PC-3 (cell line): ENCODE measurements around the gene TMEM87B. TPM values are rescaled to one million over a fixed set of nuclear protein-coding genes. Genes with fewer than 3 reads are reported as not detected.

Source experiments
- ATAC-seq: fragments of 200-7000 bp; cut with Tn5 transposase; 2 replicates; pipeline ENCODE4 v1.9.1; 2020; ENCODE audit warnings: mild to moderate bottlenecking, moderate library complexity
- BruUV-seq: library from RNA; stranded (reverse); fragments of 400-500 nt; replicated peaks from 2 replicates; lab custom pipeline; 2021; lab: Mats Ljungman, UMichigan
- CTCF ChIA-PET: fragments of 300-600 bp; sonication (Branson Sonifier 250); formaldehyde crosslinking; loops from one replicate; lab custom pipeline; 2022; ENCODE audit warnings: antibody characterized with exemption; lab: Charles Lee
- POLR2A ChIA-PET: fragments of 300-600 bp; sonication (Branson Sonifier 250); formaldehyde crosslinking; loops from one replicate; lab custom pipeline; 2022; ENCODE audit warnings: antibody characterized with exemption; ENCODE audit not compliant: unreplicated experiment; lab: Charles Lee
- DNase-seq: peaks from one replicate; pipeline ENCODE4 v3.0.0-alpha.2; 2015
- H2AFZ ChIP-seq: fragments of 300-600 bp; sonication (generic); 2 replicates; pipeline ENCODE4 v1.6.0; 2016; ENCODE audit warnings: antibody characterized with exemption, low read length
- H3F3A ChIP-seq: fragments of 300-600 bp; sonication (generic); one replicate; pipeline ENCODE4 v1.6.0; 2017; ENCODE audit warnings: antibody characterized with exemption, low read length, control low read depth, mild to moderate bottlenecking; ENCODE audit not compliant: unreplicated experiment
- H3K27ac ChIP-seq: fragments of 300-600 bp; sonication (generic); 2 replicates; pipeline ENCODE4 v1.5.1; 2016; ENCODE audit warnings: mild to moderate bottlenecking, low read length
- H3K27me3 ChIP-seq: fragments of 300-600 bp; sonication (generic); 2 replicates; pipeline ENCODE4 v1.6.1; 2016; ENCODE audit warnings: low read length, mixed read lengths
- H3K36me3 ChIP-seq: fragments of 300-600 bp; sonication (generic); 2 replicates; pipeline ENCODE4 v1.6.1; 2016; ENCODE audit warnings: low read depth, mixed run types, low read length, mixed read lengths
- H3K4me1 ChIP-seq: fragments of 300-600 bp; sonication (generic); 2 replicates; pipeline ENCODE4 v1.5.1; 2016; ENCODE audit warnings: low read length; ENCODE audit not compliant: insufficient read depth
- H3K4me2 ChIP-seq: fragments of 300-600 bp; sonication (generic); 2 replicates; pipeline ENCODE4 v1.6.0; 2016; ENCODE audit warnings: low read length
- H3K4me3 ChIP-seq: fragments of 300-600 bp; sonication (generic); 2 replicates; pipeline ENCODE4 v1.5.1; 2016; ENCODE audit warnings: mild to moderate bottlenecking, low read length, mixed read lengths
- H3K79me2 ChIP-seq: fragments of 300-600 bp; sonication (generic); 2 replicates; pipeline ENCODE4 v1.6.1; 2017; ENCODE audit warnings: low read length, mixed read lengths
- H3K9ac ChIP-seq: fragments of 300-600 bp; sonication (generic); 2 replicates; pipeline ENCODE4 v1.6.0; 2016; ENCODE audit warnings: mild to moderate bottlenecking, low read length
- H3K9me2 ChIP-seq: fragments of 300-600 bp; sonication (generic); replicated peaks from 2 replicates; pipeline ENCODE4 v1.6.1; 2016; ENCODE audit warnings: mixed run types, low read length, mixed read lengths
- H3K9me3 ChIP-seq: fragments of 300-600 bp; sonication (generic); 2 replicates; pipeline ENCODE4 v1.6.1; 2016; ENCODE audit warnings: low read length, mixed read lengths
- H4K20me1 ChIP-seq: fragments of 300-600 bp; sonication (generic); 2 replicates; pipeline ENCODE4 v1.6.1; 2016; ENCODE audit warnings: low read length, mixed read lengths
- EZH2 ChIP-seq: fragments of 300-600 bp; sonication (generic); IDR thresholded peaks from one replicate; pipeline ENCODE4 v1.6.1; 2017; ENCODE audit warnings: antibody characterized with exemption, mild to moderate bottlenecking, low read length; ENCODE audit not compliant: unreplicated experiment
- EZH2phosphoT487 ChIP-seq: fragments of 300-600 bp; sonication (generic); IDR thresholded peaks from 2 replicates; pipeline ENCODE4 v1.6.1; 2018; ENCODE audit warnings: mild to moderate bottlenecking, antibody characterized with exemption, low read length, borderline replicate concordance
- intact Hi-C: fragments of 100-400 bp; cut with micrococcal nuclease; formaldehyde crosslinking; loops from 2 replicates; pipeline ENCODE4 v1.9.0; 2023
- total RNA-seq: library from RNA; depleted of rRNA; stranded (reverse); fragments of >200 nt; gene quantifications from 2 replicates; pipeline ENCODE4 v1.2.3, GENCODE V29; 2014
- TF ChIP-seq, protein P1 (sequence below): fragments of 300-600 bp; sonication (generic); conservative IDR thresholded peaks from 2 replicates; pipeline ENCODE4 v1.5.1; 2017; ENCODE audit warnings: antibody characterized with exemption, low read depth, mild to moderate bottlenecking, low read length

The TMEM87B gene
- total RNA-seq, 1 experiment from 2014 or later, result 11.2 TPM

DNA sequence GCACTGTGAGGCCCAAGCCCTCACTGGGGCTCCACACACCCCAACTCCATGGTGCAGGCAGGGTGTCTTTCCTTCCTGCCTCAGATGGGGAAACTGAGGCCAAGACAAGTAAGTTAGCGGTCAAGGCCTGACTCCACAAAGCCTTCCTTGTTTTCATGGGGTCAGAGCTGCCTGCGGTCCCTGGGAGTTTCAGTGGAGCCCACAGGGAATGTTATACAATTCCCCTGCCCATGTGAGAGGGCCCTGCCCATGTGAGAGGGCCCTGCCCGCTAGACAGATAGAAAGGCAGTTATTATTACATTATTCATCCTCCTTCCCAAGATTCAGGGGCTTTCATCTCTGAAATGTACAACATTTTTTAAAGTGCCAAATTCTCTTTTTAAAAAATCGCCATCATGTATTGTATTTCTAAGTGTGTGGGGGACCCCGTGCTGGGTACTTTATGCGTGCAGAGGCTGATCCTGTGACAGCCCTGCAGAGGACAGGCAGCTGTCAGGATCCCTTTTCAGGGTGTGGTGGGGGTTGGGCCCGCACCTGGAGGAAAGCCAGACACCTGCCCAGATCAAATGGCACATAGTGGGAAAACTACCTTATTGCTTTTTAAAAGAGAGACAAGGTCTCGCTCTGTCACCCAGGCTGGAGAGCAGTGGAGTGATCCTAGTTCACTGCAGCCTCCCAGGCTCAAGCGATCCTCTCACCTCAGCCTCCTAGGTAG lies 106.5 kb downstream of the TMEM87B start:
- intact Hi-C loops, result no loop called here
- Histone ChIP-seq H3K36me3 (no peaks in the 10 kb centered on the region), H4K20me1 (no peaks in the 10 kb centered on the region), H3K27ac (no peak overlapping the region), H3K9ac (no peak overlapping the region), H3K9me2 (no peaks in the 10 kb centered on the region), H3K4me2 (no peak overlapping the region), H3K4me3 (no peak overlapping the region), H2AFZ (no peak overlapping the region), H3K9me3 (no peaks in the 10 kb centered on the region), H3K27me3 (no peaks in the 10 kb centered on the region), H3K79me2 (no peaks in the 10 kb centered on the region), H3F3A (no peaks in the 10 kb centered on the region), H3K4me1 (no peaks in the 10 kb centered on the region)
- no TSS peak for BruUV-seq
- TF ChIP-seq, protein P1, sequence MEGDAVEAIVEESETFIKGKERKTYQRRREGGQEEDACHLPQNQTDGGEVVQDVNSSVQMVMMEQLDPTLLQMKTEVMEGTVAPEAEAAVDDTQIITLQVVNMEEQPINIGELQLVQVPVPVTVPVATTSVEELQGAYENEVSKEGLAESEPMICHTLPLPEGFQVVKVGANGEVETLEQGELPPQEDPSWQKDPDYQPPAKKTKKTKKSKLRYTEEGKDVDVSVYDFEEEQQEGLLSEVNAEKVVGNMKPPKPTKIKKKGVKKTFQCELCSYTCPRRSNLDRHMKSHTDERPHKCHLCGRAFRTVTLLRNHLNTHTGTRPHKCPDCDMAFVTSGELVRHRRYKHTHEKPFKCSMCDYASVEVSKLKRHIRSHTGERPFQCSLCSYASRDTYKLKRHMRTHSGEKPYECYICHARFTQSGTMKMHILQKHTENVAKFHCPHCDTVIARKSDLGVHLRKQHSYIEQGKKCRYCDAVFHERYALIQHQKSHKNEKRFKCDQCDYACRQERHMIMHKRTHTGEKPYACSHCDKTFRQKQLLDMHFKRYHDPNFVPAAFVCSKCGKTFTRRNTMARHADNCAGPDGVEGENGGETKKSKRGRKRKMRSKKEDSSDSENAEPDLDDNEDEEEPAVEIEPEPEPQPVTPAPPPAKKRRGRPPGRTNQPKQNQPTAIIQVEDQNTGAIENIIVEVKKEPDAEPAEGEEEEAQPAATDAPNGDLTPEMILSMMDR, result no peak
- no peak for TF ChIP-seq EZH2
- TF ChIP-seq EZH2phosphoT487, result no peak
- no peak for ATAC-seq
- ChIA-PET CTCF (no interaction called here), POLR2A (no interaction called here)
- no peak for DNase-seq

DNA sequence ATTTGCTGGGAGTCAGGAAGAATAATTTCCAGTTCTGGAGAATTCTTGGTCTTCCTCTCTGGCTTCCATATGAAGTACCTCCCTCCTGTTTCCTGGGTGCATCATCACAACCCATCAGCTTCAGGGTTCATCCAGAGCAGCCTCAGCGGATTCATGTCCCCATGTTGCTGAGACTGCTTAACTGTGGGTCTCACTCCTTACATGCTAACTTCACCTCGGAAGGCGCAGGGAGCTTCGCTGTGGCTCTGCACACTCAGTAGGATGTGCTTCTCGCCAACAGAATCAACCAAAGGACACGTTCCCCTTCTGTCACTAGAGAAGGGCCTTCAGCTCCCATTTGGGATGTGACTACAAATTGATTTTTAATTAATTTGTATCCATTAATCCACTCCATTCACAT lies 107.3 kb downstream of the TMEM87B start:
- Histone ChIP-seq H3K27ac (no peak overlapping the region), H3K9me2 (no peaks in the 10 kb centered on the region), H3K9ac (no peak overlapping the region), H3K4me3 (no peak overlapping the region), H3F3A (no peaks in the 10 kb centered on the region), H3K27me3 (no peaks in the 10 kb centered on the region), H3K79me2 (no peaks in the 10 kb centered on the region), H4K20me1 (no peaks in the 10 kb centered on the region), H2AFZ (no peak overlapping the region), H3K9me3 (no peaks in the 10 kb centered on the region), H3K36me3 (no peaks in the 10 kb centered on the region), H3K4me1 (no peaks in the 10 kb centered on the region), H3K4me2 (no peak overlapping the region)
- DNase-seq (no peak), ATAC-seq (no peak)
- ChIA-PET POLR2A (no interaction called here), CTCF (no interaction called here)
- TF ChIP-seq, protein P1, result no peak
- TF ChIP-seq EZH2 (no peak), EZH2phosphoT487 (no peak)
- BruUV-seq, result no TSS peak
- intact Hi-C loops, result no loop called here

DNA sequence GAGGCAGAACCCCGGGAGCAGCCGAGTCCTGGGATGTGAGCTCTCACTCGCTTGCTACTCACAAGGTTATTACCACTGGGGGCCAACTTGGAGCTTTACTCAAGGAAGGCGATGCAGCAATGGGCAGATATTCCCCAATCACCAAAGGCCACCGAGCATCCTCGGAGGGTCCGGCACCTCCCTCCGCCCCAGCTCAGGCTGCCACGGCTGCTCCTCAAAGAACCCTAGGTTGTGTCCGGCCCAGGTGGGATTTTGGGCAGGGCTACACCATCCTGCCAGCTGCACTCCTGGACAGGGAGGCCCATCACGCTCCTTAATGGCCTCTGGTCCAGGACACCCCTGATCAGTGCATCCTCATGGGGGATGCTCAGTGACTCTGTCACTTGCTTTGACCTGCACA lies 107.9 kb downstream of the TMEM87B start:
- H3K4me2 ChIP-seq, result no peak overlapping the region
- H2AFZ ChIP-seq, result no peak overlapping the region
- no peaks in the 10 kb centered on the region for H3K4me1 ChIP-seq
- no peaks in the 10 kb centered on the region for H3K9me2 ChIP-seq
- H3K9ac ChIP-seq, result no peak overlapping the region
- H3K27ac ChIP-seq, result no peak overlapping the region
- ATAC-seq (no peak), DNase-seq (no peak)
- H4K20me1 ChIP-seq, result no peaks in the 10 kb centered on the region
- H3K4me3 ChIP-seq, result no peak overlapping the region
- H3F3A ChIP-seq, result no peaks in the 10 kb centered on the region
- H3K27me3 ChIP-seq, result no peaks in the 10 kb centered on the region
- TF ChIP-seq EZH2, result no peak
- TF ChIP-seq, protein P1, result no peak
- TF ChIP-seq EZH2phosphoT487, result no peak
- H3K9me3 ChIP-seq, result no peaks in the 10 kb centered on the region
- intact Hi-C loops, result no loop called here
- H3K79me2 ChIP-seq, result no peaks in the 10 kb centered on the region
- POLR2A ChIA-PET, result no interaction called here
- H3K36me3 ChIP-seq, result no peaks in the 10 kb centered on the region
- CTCF ChIA-PET, result interaction anchor here (0.6 kb wide), 1 partner anchor 158 kb away, joined by 3 read pairs; no protein-coding TSS in a partner anchor
- BruUV-seq, result no TSS peak
